ENCODE data around the gene ZNF503. TPM values are rescaled to one million over a fixed set of nuclear protein-coding genes. Genes with fewer than 3 reads are reported as not detected.

Gene ZNF503
- 2.3 and 3.2 TPM in 2 replicates for total RNA-seq (2014; rRNA removed; shearing (Covaris generic))

GRCh38 chr10:75401569-75402485 is at the start of gene ZNF503:
ZNF503 (minus strand) TSS chr10:75401764; CDS start chr10:75401419, 345 bp downstream.

GRCh38 chr10:75431180-75432111 is 29.9 kb upstream of the ZNF503 start, which contains the start of gene LRMDA:
LRMDA (plus strand) TSS chr10:75431624.

Other genes with a start within 250 kb of the ZNF503 start
- 75.7 and 82.8 TPM in 2 replicates for gene VDAC2, start 191.0 kb downstream of the ZNF503 start, total RNA-seq (2014; rRNA removed; shearing (Covaris generic))
- gene COMTD1, start 165.8 kb downstream of the ZNF503 start, total RNA-seq (2014; rRNA removed; shearing (Covaris generic)) = 17.6 and 17.8 TPM in 2 replicates
- gene LRMDA, start 29.9 kb upstream of the ZNF503 start, total RNA-seq (2014; rRNA removed; shearing (Covaris generic)) = 2.7 and 4.5 TPM in 2 replicates

All from A375 (cell line).